Glomerular visceral epithelial cell (primary cell): ENCODE data around the gene EDAR.

Experiments used
- DNase-seq: peaks from one replicate; pipeline ENCODE4 v3.0.0-alpha.2; 2016; ENCODE audit errors: extremely low spot score

The EDAR gene

GRCh38 chr2:108908713-108909070 is 80.3 kb downstream of the EDAR start:
- DNase-seq, result no peak

- DNase-seq, result no peak
Measured at GRCh38 chr2:108907822-108908712, 81.0 kb downstream of the EDAR start.

- no peak for DNase-seq
Measured at GRCh38 chr2:108906403-108907077, 82.5 kb downstream of the EDAR start.

- no peak for DNase-seq
Measured at GRCh38 chr2:108905906-108906305, 83.1 kb downstream of the EDAR start.

GRCh38 chr2:108905176-108905575 is 83.8 kb downstream of the EDAR start:
- no peak for DNase-seq

GRCh38 chr2:108904680-108905079 is 84.3 kb downstream of the EDAR start:
- DNase-seq, result no peak

GRCh38 chr2:108898315-108899082 is 90.5 kb downstream of the EDAR start:
- DNase-seq, result no peak

GRCh38 chr2:108896741-108897140 is 92.3 kb downstream of the EDAR start:
- no peak for DNase-seq

- no peak for DNase-seq
Measured at GRCh38 chr2:108895188-108895587, 93.8 kb downstream of the EDAR start.

GRCh38 chr2:108894766-108895165 is 94.3 kb downstream of the EDAR start:
- DNase-seq, result no peak

GRCh38 chr2:108893277-108893676 is 95.7 kb downstream of the EDAR start:
- DNase-seq, result no peak

GRCh38 chr2:108889907-108890306 is 99.1 kb downstream of the EDAR start:
- DNase-seq, result no peak

- DNase-seq, result no peak
Measured at GRCh38 chr2:108884619-108885018, 104.4 kb downstream of the EDAR start.

- DNase-seq, result no peak
Measured at GRCh38 chr2:108878276-108878675, 110.7 kb downstream of the EDAR start.

GRCh38 chr2:108877506-108877905 is 111.5 kb downstream of the EDAR start:
- no peak for DNase-seq

- DNase-seq, result no peak
Measured at GRCh38 chr2:108870069-108870644, 118.9 kb downstream of the EDAR start.

GRCh38 chr2:108869542-108869941 is 119.5 kb downstream of the EDAR start:
- DNase-seq, result no peak

GRCh38 chr2:108868911-108869310 is 120.1 kb downstream of the EDAR start:
- no peak for DNase-seq

- no peak for DNase-seq
Measured at GRCh38 chr2:108866041-108866440, 123.0 kb downstream of the EDAR start.

GRCh38 chr2:108858894-108859293 is 130.1 kb downstream of the EDAR start:
- DNase-seq, result peak; percentile 6

- no peak for DNase-seq
Measured at GRCh38 chr2:108855194-108855593, 133.8 kb downstream of the EDAR start.

- no peak for DNase-seq
Measured at GRCh38 chr2:108854484-108854883, 134.5 kb downstream of the EDAR start.
